Smooth muscle cell (in vitro differentiated cells): ENCODE results near the gene LRRC17. TPM values are rescaled to one million over a fixed set of nuclear protein-coding genes. Genes with fewer than 3 reads are reported as not detected.
A peak's percentile ranks its signal among the peaks of the same experiment; 100 is the strongest.

Experiments
- DNase-seq: peaks from one replicate; lab custom pipeline; 2025; ENCODE audit not compliant: unreplicated experiment; lab: John Stamatoyannopoulos, UW
- H2AFZ ChIP-seq: fragments of 200-600 bp; sonication (generic); 2 replicates; pipeline ENCODE4 v1.6.0; 2016; ENCODE audit warnings: antibody characterized with exemption, low read depth, mild to moderate bottlenecking
- H3F3A ChIP-seq: fragments of 200-600 bp; sonication (generic); 2 replicates; pipeline ENCODE4 v1.6.0; 2017; ENCODE audit warnings: antibody characterized with exemption, low read depth
- H3K27ac ChIP-seq: fragments of 200-600 bp; sonication (generic); 2 replicates; pipeline ENCODE4 v1.5.1; 2016; ENCODE audit warnings: low read depth, mild to moderate bottlenecking
- H3K27me3 ChIP-seq: fragments of 200-600 bp; sonication (generic); 2 replicates; pipeline ENCODE4 v1.6.1; 2016; ENCODE audit warnings: low read depth, mild to moderate bottlenecking
- H3K36me3 ChIP-seq: fragments of 200-600 bp; sonication (generic); 2 replicates; pipeline ENCODE4 v1.5.1; 2016; ENCODE audit warnings: low read depth
- H3K4me1 ChIP-seq: fragments of 200-600 bp; sonication (generic); 2 replicates; pipeline ENCODE4 v1.5.1; 2016; ENCODE audit warnings: low read depth
- H3K4me2 ChIP-seq: fragments of 200-600 bp; sonication (generic); 2 replicates; pipeline ENCODE4 v1.6.0; 2016; ENCODE audit warnings: mild to moderate bottlenecking
- H3K4me3 ChIP-seq: fragments of 200-600 bp; sonication (generic); 2 replicates; pipeline ENCODE4 v1.5.1; 2016; ENCODE audit warnings: mild to moderate bottlenecking
- H3K79me2 ChIP-seq: fragments of 200-600 bp; sonication (generic); 2 replicates; pipeline ENCODE4 v1.6.0; 2016; ENCODE audit warnings: low read depth, mild to moderate bottlenecking
- H3K9ac ChIP-seq: fragments of 200-600 bp; sonication (generic); 2 replicates; pipeline ENCODE4 v1.6.0; 2016; ENCODE audit warnings: low read depth
- H3K9me3 ChIP-seq: fragments of 200-600 bp; sonication (generic); replicated peaks from 2 replicates; pipeline ENCODE4 v1.5.1; 2016; ENCODE audit warnings: low read depth
- H4K20me1 ChIP-seq: fragments of 200-600 bp; sonication (generic); 2 replicates; pipeline ENCODE4 v1.6.0; 2016; ENCODE audit warnings: low read depth
- WGBS: methylation state at CpG from one replicate; pipeline ENCODE4 v1.1.7; 2016; ENCODE audit warnings: low lambda C conversion rate; 5-methylcytosine and 5-hydroxymethylcytosine counted together
- polyA plus RNA-seq: library from polyadenylated mRNA; unstranded; fragments of >200 nt; fragmentation: Nextera tagmentation; extraction: Ambion mirVana; gene quantifications from 2 replicates; pipeline ENCODE4 v1.2.1, GENCODE V29; 2016
- total RNA-seq: library from RNA; depleted of rRNA; stranded (reverse); fragments of >200 nt; gene quantifications from 2 replicates; pipeline ENCODE4 v1.2.3, GENCODE V29; 2014
- TF ChIP-seq, protein P1 (sequence below): fragments of 200-600 bp; sonication (generic); IDR thresholded peaks from 2 replicates; pipeline ENCODE4 v1.5.1; 2017; ENCODE audit warnings: borderline replicate concordance, mild to moderate bottlenecking, antibody characterized with exemption; ENCODE audit not compliant: insufficient read depth, poor library complexity, severe bottlenecking

The LRRC17 gene, protein sequence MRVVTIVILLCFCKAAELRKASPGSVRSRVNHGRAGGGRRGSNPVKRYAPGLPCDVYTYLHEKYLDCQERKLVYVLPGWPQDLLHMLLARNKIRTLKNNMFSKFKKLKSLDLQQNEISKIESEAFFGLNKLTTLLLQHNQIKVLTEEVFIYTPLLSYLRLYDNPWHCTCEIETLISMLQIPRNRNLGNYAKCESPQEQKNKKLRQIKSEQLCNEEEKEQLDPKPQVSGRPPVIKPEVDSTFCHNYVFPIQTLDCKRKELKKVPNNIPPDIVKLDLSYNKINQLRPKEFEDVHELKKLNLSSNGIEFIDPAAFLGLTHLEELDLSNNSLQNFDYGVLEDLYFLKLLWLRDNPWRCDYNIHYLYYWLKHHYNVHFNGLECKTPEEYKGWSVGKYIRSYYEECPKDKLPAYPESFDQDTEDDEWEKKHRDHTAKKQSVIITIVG
- 14.7 and 23.0 TPM in 2 replicates for total RNA-seq
- polyA plus RNA-seq: 5.5 and 6.2 TPM in 2 replicates

DNA sequence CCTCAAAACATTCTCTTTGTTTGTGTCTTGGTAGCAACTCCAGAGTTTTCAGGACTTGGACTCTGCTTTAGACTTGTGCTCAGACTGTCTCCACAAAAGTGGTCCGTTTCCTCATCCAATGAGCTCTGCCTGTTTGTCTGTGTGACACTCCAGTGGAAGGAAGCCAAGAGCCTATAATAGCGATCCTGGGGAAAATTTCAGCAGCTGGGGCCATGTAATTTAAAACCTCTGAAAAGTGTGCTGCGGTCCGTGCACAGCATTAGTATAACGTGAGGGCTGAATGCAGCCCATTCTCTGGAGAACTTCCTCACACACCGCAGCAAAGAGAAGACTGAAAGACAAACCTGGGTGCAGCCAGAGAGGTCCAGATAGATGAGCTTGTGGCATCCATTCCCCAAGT lies at the start of gene LRRC17:
Gene LRRC17, plus strand, starts transcription at position 259 of the 400 bp plus-strand sequence. CDS start 20,914 bp downstream, outside the sequence.
- Histone ChIP-seq H4K20me1 (no peaks in the 10 kb centered on the region), H3K4me3 (peak within 1 kb of the TSS; percentile 45), H3K36me3 (no peaks in the 10 kb centered on the region), H3F3A (peaks cover 5% of the 10 kb centered on the region), H3K79me2 (no peaks in the 10 kb centered on the region), H3K4me2 (peak within 1 kb of the TSS; percentile 13), H3K27ac (no peak within 1 kb of the TSS), H3K27me3 (no peaks in the 10 kb centered on the region), H3K4me1 (peaks cover 13% of the 10 kb centered on the region), H3K9me3 (no peaks in the 10 kb centered on the region), H3K9ac (no peak within 1 kb of the TSS), H2AFZ (no peak within 1 kb of the TSS)
- DNase-seq: no peak
- TF ChIP-seq, protein P1, sequence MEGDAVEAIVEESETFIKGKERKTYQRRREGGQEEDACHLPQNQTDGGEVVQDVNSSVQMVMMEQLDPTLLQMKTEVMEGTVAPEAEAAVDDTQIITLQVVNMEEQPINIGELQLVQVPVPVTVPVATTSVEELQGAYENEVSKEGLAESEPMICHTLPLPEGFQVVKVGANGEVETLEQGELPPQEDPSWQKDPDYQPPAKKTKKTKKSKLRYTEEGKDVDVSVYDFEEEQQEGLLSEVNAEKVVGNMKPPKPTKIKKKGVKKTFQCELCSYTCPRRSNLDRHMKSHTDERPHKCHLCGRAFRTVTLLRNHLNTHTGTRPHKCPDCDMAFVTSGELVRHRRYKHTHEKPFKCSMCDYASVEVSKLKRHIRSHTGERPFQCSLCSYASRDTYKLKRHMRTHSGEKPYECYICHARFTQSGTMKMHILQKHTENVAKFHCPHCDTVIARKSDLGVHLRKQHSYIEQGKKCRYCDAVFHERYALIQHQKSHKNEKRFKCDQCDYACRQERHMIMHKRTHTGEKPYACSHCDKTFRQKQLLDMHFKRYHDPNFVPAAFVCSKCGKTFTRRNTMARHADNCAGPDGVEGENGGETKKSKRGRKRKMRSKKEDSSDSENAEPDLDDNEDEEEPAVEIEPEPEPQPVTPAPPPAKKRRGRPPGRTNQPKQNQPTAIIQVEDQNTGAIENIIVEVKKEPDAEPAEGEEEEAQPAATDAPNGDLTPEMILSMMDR: no peak
- 66% methylated on average over 6 of the region's 6 CpGs for WGBS

GRCh38 chr7:102864958-102865357 lies 47.8 kb upstream of the LRRC17 start:
- TF ChIP-seq, protein P1: no peak
- H3K9ac ChIP-seq: no peak overlapping the region

GRCh38 chr7:102866535-102867215 lies 46.1 kb upstream of the LRRC17 start:
- no peak overlapping the region for H3K9ac ChIP-seq
- peaks cover 3% of the 10 kb centered on the region for H3F3A ChIP-seq

More at GRCh38 chr7:102864958-102865357, 47.8 kb upstream of the LRRC17 start:
- no peak overlapping the region for H3K4me2 ChIP-seq
- H2AFZ ChIP-seq: no peak overlapping the region
- no peaks in the 10 kb centered on the region for H3K4me1 ChIP-seq
- H3K79me2 ChIP-seq: no peaks in the 10 kb centered on the region
- H4K20me1 ChIP-seq: no peaks in the 10 kb centered on the region
- H3F3A ChIP-seq: no peaks in the 10 kb centered on the region
- WGBS: 83% methylated on average over 2 of the region's 2 CpGs
- H3K9me3 ChIP-seq: no peaks in the 10 kb centered on the region
- no peaks in the 10 kb centered on the region for H3K27me3 ChIP-seq
- DNase-seq: no peak
- no peaks in the 10 kb centered on the region for H3K36me3 ChIP-seq
- no peak overlapping the region for H3K4me3 ChIP-seq
- H3K27ac ChIP-seq: no peak overlapping the region

More at GRCh38 chr7:102866535-102867215, 46.1 kb upstream of the LRRC17 start:
- H2AFZ ChIP-seq: no peak overlapping the region
- H3K9me3 ChIP-seq: no peaks in the 10 kb centered on the region
- H3K27me3 ChIP-seq: no peaks in the 10 kb centered on the region
- H4K20me1 ChIP-seq: no peaks in the 10 kb centered on the region
- no peak overlapping the region for H3K27ac ChIP-seq
- no peak overlapping the region for H3K4me3 ChIP-seq
- DNase-seq: no peak
- TF ChIP-seq, protein P1: no peak
- H3K36me3 ChIP-seq: no peaks in the 10 kb centered on the region
- H3K4me1 ChIP-seq: peaks cover 2% of the 10 kb centered on the region
- WGBS: 63% methylated on average over 3 of the region's 3 CpGs
- no peak overlapping the region for H3K4me2 ChIP-seq
- no peaks in the 10 kb centered on the region for H3K79me2 ChIP-seq
